ENCODE measurements around the gene MEGF11.

The MEGF11 gene

DNA sequence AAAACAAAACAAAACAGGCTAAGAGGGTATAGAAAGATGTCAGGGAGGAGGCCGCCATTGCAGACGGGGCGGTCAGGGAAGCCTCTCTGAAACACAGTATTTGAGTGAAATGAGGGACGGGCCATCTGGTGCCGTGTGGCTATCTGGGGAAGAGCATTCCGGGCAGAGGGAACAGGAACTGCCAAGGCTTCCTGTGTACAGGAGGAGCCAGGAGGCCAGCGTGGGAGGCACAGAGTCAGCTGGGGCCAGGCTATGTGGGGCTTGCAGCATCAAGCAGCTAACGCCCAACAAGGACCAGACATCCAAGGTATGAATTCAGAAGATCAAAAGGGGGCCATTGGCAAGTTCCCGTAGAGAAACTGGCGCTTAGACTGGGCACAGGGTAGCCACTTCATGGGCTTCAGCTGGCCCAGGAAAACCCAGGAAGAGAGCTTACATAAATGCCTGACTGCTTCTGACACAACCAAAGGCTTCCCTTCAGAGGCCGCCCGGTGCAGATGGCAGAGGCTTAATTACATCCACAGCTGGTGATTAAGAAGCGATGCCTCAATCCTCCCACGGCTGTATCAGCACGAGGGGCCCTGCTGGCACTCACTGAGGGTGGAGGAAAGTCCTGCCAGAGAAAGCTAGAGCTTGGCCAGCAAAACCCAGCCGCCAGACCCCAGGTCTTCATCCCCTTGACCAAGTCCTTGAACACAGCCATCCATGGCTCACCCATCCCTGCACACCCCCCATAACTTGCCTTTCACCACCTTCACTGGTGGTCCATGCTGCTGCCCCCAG, 144.9 kb downstream of the MEGF11 start:
- no peak for TF ChIP-seq TCF4 (CRISPR knock-in tag; IDR thresholded peaks at IDR 0.05; ENCODE audit: borderline replicate concordance)
- no peak for TF ChIP-seq ZFP3 (CRISPR knock-in tag; IDR thresholded peaks at IDR 0.05)
- TF ChIP-seq ESRRG (CRISPR knock-in tag; IDR thresholded peaks at IDR 0.05), result no peak
- ATAC-seq, result no peak

DNA sequence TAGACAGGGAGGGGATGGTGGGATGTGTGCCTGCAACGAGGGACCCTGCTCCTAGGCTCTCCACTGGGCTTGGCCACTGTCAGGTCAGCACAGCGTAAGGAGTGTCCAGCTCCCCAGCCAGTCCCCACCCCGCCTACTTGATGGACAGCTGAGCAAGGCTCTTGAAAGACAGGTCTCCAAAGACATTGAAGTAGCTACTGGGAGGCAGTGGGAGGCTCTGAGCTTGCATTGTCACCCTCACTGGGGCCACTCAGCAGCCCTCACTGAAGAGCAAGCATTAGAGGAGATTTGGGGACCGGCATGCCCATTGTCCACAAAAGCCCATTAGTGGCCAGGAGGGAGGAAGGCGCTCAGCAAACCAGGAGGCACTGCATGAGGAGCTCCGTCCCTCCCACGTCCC, 146.5 kb downstream of the MEGF11 start:
- TF ChIP-seq RARB (CRISPR knock-in tag; IDR thresholded peaks at IDR 0.05) (no peak), ZNF8 (CRISPR knock-in tag; IDR thresholded peaks at IDR 0.05) (no peak), PPARA (CRISPR knock-in tag; IDR thresholded peaks at IDR 0.05; ENCODE audit: borderline replicate concordance) (no peak), BACH2 (CRISPR knock-in tag; IDR thresholded peaks at IDR 0.05; ENCODE audit: borderline replicate concordance) (no peak), OSR1 (CRISPR knock-in tag; IDR thresholded peaks at IDR 0.05) (no peak), ZC3H10 (CRISPR knock-in tag; IDR thresholded peaks at IDR 0.05) (no peak), TOX (CRISPR knock-in tag; IDR thresholded peaks at IDR 0.05; ENCODE audit: borderline replicate concordance) (no peak)
- no peak for ATAC-seq

DNA sequence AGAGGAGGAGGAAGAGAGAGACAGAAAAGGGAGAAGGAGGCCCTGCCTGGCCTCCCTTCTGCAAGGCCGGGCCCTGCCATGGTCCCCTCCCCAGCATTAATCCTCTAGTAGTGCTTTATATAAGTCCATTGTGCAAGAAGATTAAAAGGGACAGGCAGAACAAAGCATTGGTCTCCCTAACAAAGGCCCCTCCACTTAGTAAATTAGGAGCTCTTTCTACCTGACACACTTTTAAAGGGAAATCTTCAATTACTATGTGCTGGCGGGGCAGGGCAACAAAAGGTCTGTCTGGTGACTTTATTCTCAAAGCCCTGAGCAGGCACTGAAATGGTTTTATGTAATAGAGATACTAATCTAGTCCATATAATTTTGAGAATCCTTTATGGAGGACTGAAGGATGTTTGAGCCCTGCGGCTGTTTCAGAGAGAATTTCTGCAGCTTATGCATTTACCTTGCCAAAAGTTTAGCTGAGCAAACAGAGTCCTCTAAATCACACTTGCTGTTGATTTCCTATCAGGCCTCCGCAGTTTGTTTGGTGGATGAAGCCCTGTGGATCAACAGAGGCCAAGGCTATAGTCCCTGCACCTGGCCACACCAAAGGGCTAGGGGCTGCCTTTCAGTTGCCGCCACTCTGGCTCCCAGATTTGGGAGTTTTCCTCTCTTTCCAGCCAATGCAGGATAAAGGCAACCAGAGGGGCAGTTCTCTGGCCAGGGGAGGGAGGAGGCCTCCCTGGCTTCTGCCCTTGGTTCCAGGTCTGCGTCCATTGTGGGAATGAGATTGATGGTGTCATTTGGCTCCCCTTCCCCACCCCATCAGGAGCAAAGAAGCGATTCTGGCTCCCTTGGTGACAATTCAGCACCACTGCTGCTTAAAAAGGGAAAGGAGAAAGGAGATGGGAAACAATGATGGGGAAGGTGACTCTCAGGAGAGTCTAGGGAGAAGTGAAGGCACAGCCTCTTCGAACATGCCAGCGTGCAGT, 148.0 kb downstream of the MEGF11 start:
- ATAC-seq, result no peak
- TF ChIP-seq BACH2 (CRISPR knock-in tag; IDR thresholded peaks at IDR 0.05; ENCODE audit: borderline replicate concordance), result no peak
- TF ChIP-seq ZFP3 (CRISPR knock-in tag; IDR thresholded peaks at IDR 0.05), result no peak
- no peak for TF ChIP-seq SNAI2 (CRISPR knock-in tag; IDR thresholded peaks at IDR 0.05)
- no peak for TF ChIP-seq TCF4 (CRISPR knock-in tag; IDR thresholded peaks at IDR 0.05; ENCODE audit: borderline replicate concordance)
- TF ChIP-seq ZNF8 (CRISPR knock-in tag; IDR thresholded peaks at IDR 0.05), result no peak
- TF ChIP-seq, protein P1, sequence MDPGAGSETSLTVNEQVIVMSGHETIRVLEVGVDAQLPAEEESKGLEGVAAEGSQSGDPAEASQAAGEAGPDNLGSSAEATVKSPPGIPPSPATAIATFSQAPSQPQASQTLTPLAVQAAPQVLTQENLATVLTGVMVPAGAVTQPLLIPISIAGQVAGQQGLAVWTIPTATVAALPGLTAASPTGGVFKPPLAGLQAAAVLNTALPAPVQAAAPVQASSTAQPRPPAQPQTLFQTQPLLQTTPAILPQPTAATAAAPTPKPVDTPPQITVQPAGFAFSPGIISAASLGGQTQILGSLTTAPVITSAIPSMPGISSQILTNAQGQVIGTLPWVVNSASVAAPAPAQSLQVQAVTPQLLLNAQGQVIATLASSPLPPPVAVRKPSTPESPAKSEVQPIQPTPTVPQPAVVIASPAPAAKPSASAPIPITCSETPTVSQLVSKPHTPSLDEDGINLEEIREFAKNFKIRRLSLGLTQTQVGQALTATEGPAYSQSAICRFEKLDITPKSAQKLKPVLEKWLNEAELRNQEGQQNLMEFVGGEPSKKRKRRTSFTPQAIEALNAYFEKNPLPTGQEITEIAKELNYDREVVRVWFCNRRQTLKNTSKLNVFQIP (CRISPR knock-in tag; IDR thresholded peaks at IDR 0.05; ENCODE audit: borderline replicate concordance, low read depth), result no peak
- no peak for TF ChIP-seq CSDC2 (CRISPR knock-in tag; IDR thresholded peaks at IDR 0.05)
- TF ChIP-seq, protein P2, sequence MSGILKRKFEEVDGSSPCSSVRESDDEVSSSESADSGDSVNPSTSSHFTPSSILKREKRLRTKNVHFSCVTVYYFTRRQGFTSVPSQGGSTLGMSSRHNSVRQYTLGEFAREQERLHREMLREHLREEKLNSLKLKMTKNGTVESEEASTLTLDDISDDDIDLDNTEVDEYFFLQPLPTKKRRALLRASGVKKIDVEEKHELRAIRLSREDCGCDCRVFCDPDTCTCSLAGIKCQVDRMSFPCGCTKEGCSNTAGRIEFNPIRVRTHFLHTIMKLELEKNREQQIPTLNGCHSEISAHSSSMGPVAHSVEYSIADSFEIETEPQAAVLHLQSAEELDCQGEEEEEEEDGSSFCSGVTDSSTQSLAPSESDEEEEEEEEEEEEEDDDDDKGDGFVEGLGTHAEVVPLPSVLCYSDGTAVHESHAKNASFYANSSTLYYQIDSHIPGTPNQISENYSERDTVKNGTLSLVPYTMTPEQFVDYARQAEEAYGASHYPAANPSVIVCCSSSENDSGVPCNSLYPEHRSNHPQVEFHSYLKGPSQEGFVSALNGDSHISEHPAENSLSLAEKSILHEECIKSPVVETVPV (CRISPR knock-in tag; IDR thresholded peaks at IDR 0.05), result no peak

DNA sequence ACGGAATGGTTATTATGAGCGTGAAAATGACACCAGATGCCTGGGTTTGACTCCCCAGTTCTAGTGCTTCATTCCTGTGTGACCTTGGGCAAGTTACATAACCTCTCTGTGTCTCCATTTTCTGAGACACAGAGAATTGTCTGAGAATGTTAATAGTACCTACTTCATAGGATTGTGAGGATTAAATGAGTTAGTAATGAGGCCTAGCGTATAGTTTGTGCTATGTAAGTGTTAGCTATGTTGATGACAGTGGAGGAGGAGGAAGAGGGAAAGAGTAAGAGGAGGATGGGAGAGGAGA, 150.3 kb downstream of the MEGF11 start:
- TF ChIP-seq ZNF8 (CRISPR knock-in tag; IDR thresholded peaks at IDR 0.05), result no peak
- TF ChIP-seq ESRRG (CRISPR knock-in tag; IDR thresholded peaks at IDR 0.05), result no peak
- no peak for ATAC-seq

DNA sequence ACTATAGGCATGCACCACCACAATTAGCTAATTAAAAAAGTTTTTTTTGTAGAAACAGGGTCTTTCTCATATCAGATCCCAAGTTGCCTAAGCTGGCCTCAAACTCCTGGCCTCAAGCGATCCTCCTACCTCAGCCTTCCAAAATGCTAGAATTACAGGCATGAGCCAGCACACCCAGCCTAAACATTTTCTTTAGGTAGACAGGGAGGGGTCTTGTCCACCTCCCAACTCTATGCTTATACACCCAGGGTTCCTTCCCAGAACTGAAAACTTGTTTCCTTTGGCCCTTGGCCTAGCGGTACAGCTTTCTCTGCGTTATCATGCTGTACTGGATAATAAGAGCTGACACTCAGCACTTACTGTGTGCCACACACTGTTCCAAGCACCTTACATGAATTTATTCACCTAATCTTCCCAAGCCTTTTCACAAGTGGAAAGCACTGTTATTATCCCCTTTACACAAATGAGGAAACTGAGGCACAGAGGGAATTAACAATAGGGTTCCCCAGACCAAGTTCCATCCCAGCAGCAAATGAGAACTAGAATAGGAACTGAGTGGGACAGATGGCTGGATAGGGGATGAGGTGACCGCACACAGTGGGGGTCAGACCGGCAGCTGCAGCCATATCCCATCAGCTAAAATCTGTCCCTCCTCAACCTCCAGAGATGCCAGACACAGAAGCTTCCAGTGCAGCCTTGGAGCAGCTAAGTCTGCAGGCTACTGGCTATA, 150.8 kb downstream of the MEGF11 start:
- TF ChIP-seq ZNF565 (CRISPR knock-in tag; conservative IDR thresholded peaks at IDR 0.05; ENCODE audit: low read depth) (no peak), BACH2 (CRISPR knock-in tag; IDR thresholded peaks at IDR 0.05; ENCODE audit: borderline replicate concordance) (no peak)
- ATAC-seq, result no peak

DNA sequence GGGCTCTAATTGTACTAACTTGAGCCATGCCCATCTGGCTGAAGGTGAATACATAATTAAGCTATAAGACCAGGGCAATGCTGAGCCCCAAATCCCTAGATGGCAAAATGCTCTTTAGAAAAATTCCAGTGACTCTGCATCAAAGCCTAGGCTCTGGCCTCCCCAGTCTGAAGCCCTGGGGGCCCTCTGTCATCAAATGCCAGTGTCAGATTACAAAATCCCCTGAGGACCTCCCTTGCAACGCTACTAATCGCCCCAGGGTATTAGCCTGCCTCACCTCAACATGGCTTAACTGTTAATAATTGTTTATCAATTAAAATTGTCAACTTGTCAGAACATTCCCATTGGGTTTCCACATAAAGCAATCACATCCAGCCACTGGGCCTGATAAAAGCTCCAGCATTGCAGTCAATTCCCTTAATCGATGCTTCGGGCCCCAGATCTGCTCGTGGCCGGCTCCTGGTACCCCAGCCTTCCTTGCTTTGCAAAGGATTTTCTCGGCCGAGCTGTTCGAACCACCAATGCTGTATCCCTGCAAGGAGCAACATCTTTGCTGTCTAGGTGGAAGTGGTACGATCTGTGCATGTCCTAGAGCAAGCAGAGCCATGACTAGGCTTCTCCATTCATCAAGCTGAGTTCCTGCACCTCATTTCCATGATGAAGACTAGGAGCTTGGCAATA, 151.7 kb downstream of the MEGF11 start:
- TF ChIP-seq RARB (CRISPR knock-in tag; IDR thresholded peaks at IDR 0.05), result no peak
- TF ChIP-seq, protein P3, sequence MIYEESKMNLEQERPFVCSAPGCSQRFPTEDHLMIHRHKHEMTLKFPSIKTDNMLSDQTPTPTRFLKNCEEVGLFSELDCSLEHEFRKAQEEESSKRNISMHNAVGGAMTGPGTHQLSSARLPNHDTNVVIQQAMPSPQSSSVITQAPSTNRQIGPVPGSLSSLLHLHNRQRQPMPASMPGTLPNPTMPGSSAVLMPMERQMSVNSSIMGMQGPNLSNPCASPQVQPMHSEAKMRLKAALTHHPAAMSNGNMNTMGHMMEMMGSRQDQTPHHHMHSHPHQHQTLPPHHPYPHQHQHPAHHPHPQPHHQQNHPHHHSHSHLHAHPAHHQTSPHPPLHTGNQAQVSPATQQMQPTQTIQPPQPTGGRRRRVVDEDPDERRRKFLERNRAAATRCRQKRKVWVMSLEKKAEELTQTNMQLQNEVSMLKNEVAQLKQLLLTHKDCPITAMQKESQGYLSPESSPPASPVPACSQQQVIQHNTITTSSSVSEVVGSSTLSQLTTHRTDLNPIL (CRISPR knock-in tag; IDR thresholded peaks at IDR 0.05; ENCODE audit: low read depth), result no peak
- TF ChIP-seq, protein P4, sequence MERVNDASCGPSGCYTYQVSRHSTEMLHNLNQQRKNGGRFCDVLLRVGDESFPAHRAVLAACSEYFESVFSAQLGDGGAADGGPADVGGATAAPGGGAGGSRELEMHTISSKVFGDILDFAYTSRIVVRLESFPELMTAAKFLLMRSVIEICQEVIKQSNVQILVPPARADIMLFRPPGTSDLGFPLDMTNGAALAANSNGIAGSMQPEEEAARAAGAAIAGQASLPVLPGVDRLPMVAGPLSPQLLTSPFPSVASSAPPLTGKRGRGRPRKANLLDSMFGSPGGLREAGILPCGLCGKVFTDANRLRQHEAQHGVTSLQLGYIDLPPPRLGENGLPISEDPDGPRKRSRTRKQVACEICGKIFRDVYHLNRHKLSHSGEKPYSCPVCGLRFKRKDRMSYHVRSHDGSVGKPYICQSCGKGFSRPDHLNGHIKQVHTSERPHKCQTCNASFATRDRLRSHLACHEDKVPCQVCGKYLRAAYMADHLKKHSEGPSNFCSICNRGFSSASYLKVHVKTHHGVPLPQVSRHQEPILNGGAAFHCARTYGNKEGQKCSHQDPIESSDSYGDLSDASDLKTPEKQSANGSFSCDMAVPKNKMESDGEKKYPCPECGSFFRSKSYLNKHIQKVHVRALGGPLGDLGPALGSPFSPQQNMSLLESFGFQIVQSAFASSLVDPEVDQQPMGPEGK (CRISPR knock-in tag; IDR thresholded peaks at IDR 0.05; ENCODE audit: borderline replicate concordance), result no peak
- TF ChIP-seq CSDC2 (CRISPR knock-in tag; IDR thresholded peaks at IDR 0.05), result no peak
- no peak for TF ChIP-seq ESRRG (CRISPR knock-in tag; IDR thresholded peaks at IDR 0.05)
- TF ChIP-seq ZNF565 (CRISPR knock-in tag; conservative IDR thresholded peaks at IDR 0.05; ENCODE audit: low read depth), result no peak
- TF ChIP-seq ZNF8 (CRISPR knock-in tag; IDR thresholded peaks at IDR 0.05), result no peak
- TF ChIP-seq, protein P1 (CRISPR knock-in tag; IDR thresholded peaks at IDR 0.05; ENCODE audit: borderline replicate concordance, low read depth), result no peak
- TF ChIP-seq TCF4 (CRISPR knock-in tag; IDR thresholded peaks at IDR 0.05; ENCODE audit: borderline replicate concordance), result no peak
- TF ChIP-seq ZFP3 (CRISPR knock-in tag; IDR thresholded peaks at IDR 0.05), result no peak
- TF ChIP-seq, protein P2 (CRISPR knock-in tag; IDR thresholded peaks at IDR 0.05), result no peak
- ATAC-seq, result no peak
